ENCODE measurements around the gene ANO10. TPM values are rescaled to one million over a fixed set of nuclear protein-coding genes. Genes with fewer than 3 reads are reported as not detected.

The ANO10 gene
- total and polyA plus RNA-seq, 2 of the 8 experiments (the other 6 are each of a cell fraction or from before 2014, with no cell fraction given): 38.0 to 53.2 TPM

GRCh38 chr3:43632269-43632733, 10.5 kb upstream of the ANO10 start:
- ChIA-PET POLR2A (ENCODE audit: partially characterized antibody) (no interaction called here), CTCF (ENCODE audit: partially characterized antibody) (interaction anchor here (0.5 to 1.2 kb wide), 4 partner anchors 10 to 654 kb away, joined by 3 read pairs; no protein-coding TSS in a partner anchor)
- Histone ChIP-seq H3K4ac (replicated peaks; ENCODE audit: insufficient read length, low read depth, low read length) (no peak overlapping the region), H4K5ac (ENCODE audit: insufficient read length, low read depth, low read length) (no peak overlapping the region), H2BK5ac (ENCODE audit: low read depth, low read length) (no peak overlapping the region), H4K8ac (ENCODE audit: extremely low read depth, insufficient read depth, low read length) (no peak overlapping the region), H3K9me3 (ENCODE audit: insufficient read depth in 2 of 2, low read depth in 1 of 2, low read length in 1 of 2) (peaks cover 0 to 3% of the 10 kb centered on the region in 2 experiments; a peak in 1 of 4 replicates), H4K91ac (replicated peaks; ENCODE audit: insufficient read length, low read length) (no peak overlapping the region), H2BK20ac (ENCODE audit: low read length) (no peak overlapping the region), H3K4me3 (ENCODE audit: extremely low read depth in 1 of 4, insufficient read depth in 2 of 4, low read depth in 3 of 4, low read length in 4 of 4) (no peak overlapping the region), H3K23me2 (ENCODE audit: low read depth, low read length) (no peaks in the 10 kb centered on the region), H3K36me3 (ENCODE audit: control insufficient read depth in 2 of 4, insufficient read depth in 4 of 4, low read length in 3 of 4) (no peaks in the 10 kb centered on the region; a peak in 2 of 8 replicates), H3K23ac (ENCODE audit: insufficient read length) (no peak overlapping the region), H2BK15ac (ENCODE audit: low read length) (no peak overlapping the region), H2BK120ac (replicated peaks; ENCODE audit: low read depth, low read length) (no peak overlapping the region), H3K4me2 (ENCODE audit: insufficient read depth in 1 of 2, low read depth in 2 of 2, low read length in 2 of 2) (no peak overlapping the region), H3K14ac (ENCODE audit: insufficient read length) (no peak overlapping the region), H3K18ac (ENCODE audit: extremely low read depth, low read length) (no peak overlapping the region), H3K9ac (replicated peaks in 1 of 4; ENCODE audit: extremely low read depth in 1 of 4, low read depth in 3 of 4, low read length in 3 of 4) (no peak overlapping the region), H3K56ac (replicated peaks; ENCODE audit: insufficient read length, low read depth, low read length) (no peak overlapping the region), H3K27me3 (replicated peaks in 1 of 4; ENCODE audit: control insufficient read depth in 3 of 4, extremely low read depth in 1 of 4, insufficient read depth in 3 of 4, low read length in 3 of 4) (no peaks in the 10 kb centered on the region), H3K79me1 (ENCODE audit: low read depth, low read length) (no peaks in the 10 kb centered on the region), H4K20me1 (replicated peaks in 1 of 2; ENCODE audit: control insufficient read depth in 1 of 2, insufficient read depth in 2 of 2, low read length in 2 of 2) (no peaks in the 10 kb centered on the region), H2AK5ac (ENCODE audit: low read depth, low read length) (no peak overlapping the region), H2AFZ (ENCODE audit: low read length) (no peak overlapping the region), H3K4me1 (replicated peaks in 1 of 4; ENCODE audit: control insufficient read depth in 3 of 4, insufficient read depth in 4 of 4, low read length in 3 of 4) (no peaks in the 10 kb centered on the region), H2BK12ac (ENCODE audit: low read depth, low read length) (0 out of 2 replicates have a peak overlapping the region, but pooled peaks have one; percentile 50), H3K27ac (ENCODE audit: low read depth, low read length) (no peak overlapping the region), H3K79me2 (ENCODE audit: control insufficient read depth in 1 of 2, insufficient read depth in 2 of 2, low read length in 2 of 2) (no peaks in the 10 kb centered on the region)
- WGBS, 2 experiments (ENCODE audit: extremely low coverage in 1 of 2, insufficient coverage in 1 of 2, insufficient read length in 1 of 2, insufficient replicate concordance in 2 of 2, low coverage in 1 of 2, low lambda C conversion rate in 2 of 2, missing lambda C conversion rate in 1 of 2): 97% methylated on average over 2 of the region's 2 CpGs; no CpG with 5 or more reads in 1 of the 2 experiments
- DNase-seq (ENCODE audit: low read depth in 1 of 2, low spot score in 2 of 2): no peak
- TF ChIP-seq MAFK (IDR thresholded peaks at IDR 0.05; ENCODE audit: low read depth, low read length) (peak; percentile 32; the same call in 1 of the 2 replicates), POU5F1 (IDR thresholded peaks at IDR 0.05; ENCODE audit: low read depth, low read length) (no peak), BACH1 (IDR thresholded peaks at IDR 0.05; ENCODE audit: low read length) (peak; percentile 57; the same call in 1 of the 2 replicates), NRF1 (IDR thresholded peaks at IDR 0.05; ENCODE audit: low read depth, low read length) (no peak)
- no peak for FAIRE-seq

All from H1 (cell line).